ENCODE results near the gene ENC1.

Gene ENC1

GRCh38 chr5:74594137-74595040 is 46.1 kb downstream of the ENC1 start:
- ChIA-PET POLR2A (no interaction called here), CTCF (no interaction called here)
- DNase-seq (ENCODE audit: extremely low spot score) = no peak
- TF ChIP-seq FOXM1 (IDR thresholded peaks at IDR 0.05; ENCODE audit: borderline replicate concordance) (no peak), NFRKB (IDR thresholded peaks at IDR 0.05) (no peak), SP1 (IDR thresholded peaks at IDR 0.05) (no peak), LEF1 (IDR thresholded peaks at IDR 0.05; ENCODE audit: borderline replicate concordance) (no peak), BHLHE40 (IDR thresholded peaks at IDR 0.05; ENCODE audit: borderline replicate concordance) (no peak), TARDBP (IDR thresholded peaks at IDR 0.05) (no peak), ELF4 (IDR thresholded peaks at IDR 0.05) (no peak), FOXK2 (IDR thresholded peaks at IDR 0.05) (no peak), L3MBTL2 (conservative IDR thresholded peaks at IDR 0.05) (no peak), HDGF (IDR thresholded peaks at IDR 0.05; ENCODE audit: borderline replicate concordance) (no peak), CTBP1 (IDR thresholded peaks at IDR 0.05; ENCODE audit: borderline replicate concordance) (no peak), FOXA1 (IDR thresholded peaks at IDR 0.05) (no peak), SUZ12 (IDR thresholded peaks at IDR 0.05) (no peak), ZNF384 (IDR thresholded peaks at IDR 0.05) (no peak)

- no peak for TF ChIP-seq BHLHE40 (IDR thresholded peaks at IDR 0.05; ENCODE audit: borderline replicate concordance)
- ChIA-PET POLR2A (no interaction called here), CTCF (no interaction called here)
- DNase-seq (ENCODE audit: extremely low spot score) = no peak
These were observed 51.1 kb downstream of the ENC1 start for GRCh38 chr5:74589204-74590056.

- ChIA-PET CTCF (no interaction called here), POLR2A (no interaction called here)
- DNase-seq (ENCODE audit: extremely low spot score) = no peak
- TF ChIP-seq PKNOX1 (IDR thresholded peaks at IDR 0.05) = no peak
- TF ChIP-seq SP1 (IDR thresholded peaks at IDR 0.05) = no peak
- no peak for TF ChIP-seq FOXM1 (IDR thresholded peaks at IDR 0.05; ENCODE audit: borderline replicate concordance)
- TF ChIP-seq NFRKB (IDR thresholded peaks at IDR 0.05) = no peak
- no peak for TF ChIP-seq FOXA1 (IDR thresholded peaks at IDR 0.05)
- TF ChIP-seq HDGF (IDR thresholded peaks at IDR 0.05; ENCODE audit: borderline replicate concordance) = no peak
- TF ChIP-seq FOXK2 (IDR thresholded peaks at IDR 0.05) = no peak
- TF ChIP-seq LEF1 (IDR thresholded peaks at IDR 0.05; ENCODE audit: borderline replicate concordance) = no peak
- TF ChIP-seq BHLHE40 (IDR thresholded peaks at IDR 0.05; ENCODE audit: borderline replicate concordance) = no peak
- no peak for TF ChIP-seq ZNF384 (IDR thresholded peaks at IDR 0.05)
- TF ChIP-seq L3MBTL2 (conservative IDR thresholded peaks at IDR 0.05) = no peak
- TF ChIP-seq ARNT (IDR thresholded peaks at IDR 0.05) = no peak
- no peak for TF ChIP-seq SUZ12 (IDR thresholded peaks at IDR 0.05)
- TF ChIP-seq CTBP1 (IDR thresholded peaks at IDR 0.05; ENCODE audit: borderline replicate concordance) = no peak
- no peak for TF ChIP-seq TARDBP (IDR thresholded peaks at IDR 0.05)
These were observed 52.1 kb downstream of the ENC1 start for GRCh38 chr5:74588415-74588814.

- ChIA-PET POLR2A (no interaction called here), CTCF (no interaction called here)
- TF ChIP-seq BHLHE40 (IDR thresholded peaks at IDR 0.05; ENCODE audit: borderline replicate concordance) = no peak
- no peak for TF ChIP-seq L3MBTL2 (conservative IDR thresholded peaks at IDR 0.05)
- no peak for TF ChIP-seq ARNT (IDR thresholded peaks at IDR 0.05)
- no peak for TF ChIP-seq LEF1 (IDR thresholded peaks at IDR 0.05; ENCODE audit: borderline replicate concordance)
- peak; percentile 63 for TF ChIP-seq PKNOX1 (IDR thresholded peaks at IDR 0.05)
- DNase-seq (ENCODE audit: extremely low spot score) = no peak
These were observed 52.6 kb downstream of the ENC1 start for GRCh38 chr5:74587890-74588289.

GRCh38 chr5:74587300-74587699 is 53.2 kb downstream of the ENC1 start:
- TF ChIP-seq LEF1 (IDR thresholded peaks at IDR 0.05; ENCODE audit: borderline replicate concordance) (no peak), HDGF (IDR thresholded peaks at IDR 0.05; ENCODE audit: borderline replicate concordance) (no peak), ZNF384 (IDR thresholded peaks at IDR 0.05) (no peak), FOXK2 (IDR thresholded peaks at IDR 0.05) (no peak), CTBP1 (IDR thresholded peaks at IDR 0.05; ENCODE audit: borderline replicate concordance) (no peak), SP1 (IDR thresholded peaks at IDR 0.05) (no peak), TARDBP (IDR thresholded peaks at IDR 0.05) (no peak), NFRKB (IDR thresholded peaks at IDR 0.05) (no peak), FOXM1 (IDR thresholded peaks at IDR 0.05; ENCODE audit: borderline replicate concordance) (no peak), FOXA1 (IDR thresholded peaks at IDR 0.05) (no peak), SUZ12 (IDR thresholded peaks at IDR 0.05) (no peak), BHLHE40 (IDR thresholded peaks at IDR 0.05; ENCODE audit: borderline replicate concordance) (no peak), L3MBTL2 (conservative IDR thresholded peaks at IDR 0.05) (no peak), ELF4 (IDR thresholded peaks at IDR 0.05) (no peak), PKNOX1 (IDR thresholded peaks at IDR 0.05) (no peak)
- no peak for DNase-seq (ENCODE audit: extremely low spot score)
- POLR2A ChIA-PET = no interaction called here
- CTCF ChIA-PET = no interaction called here

GRCh38 chr5:74586856-74587255 is 53.7 kb downstream of the ENC1 start:
- TF ChIP-seq BHLHE40 (IDR thresholded peaks at IDR 0.05; ENCODE audit: borderline replicate concordance) (no peak), ZNF384 (IDR thresholded peaks at IDR 0.05) (no peak), FOXA1 (IDR thresholded peaks at IDR 0.05) (no peak), ARNT (IDR thresholded peaks at IDR 0.05) (no peak)
- POLR2A ChIA-PET = no interaction called here
- CTCF ChIA-PET = no interaction called here
- no peak for DNase-seq (ENCODE audit: extremely low spot score)

Measured in HEK293T (cell line).